ENCODE results near the gene CCL27. TPM values are rescaled to one million over a fixed set of nuclear protein-coding genes. Genes with fewer than 3 reads are reported as not detected.

CCL27 gene
- total RNA-seq, 2 donors from 2014 or later: not detected

- ATAC-seq (no peak), DNase-seq (no peak)
- Mint-ChIP-seq H3K27me3 (peaks cover 19% of the 10 kb centered on the region), H3K36me3 (ENCODE audit: low read depth) (no peaks in the 10 kb centered on the region), H3K27ac (peak overlapping the region; percentile 14), H3K4me1 (peaks cover 3% of the 10 kb centered on the region), H3K4me3 (no peak overlapping the region)
- no peaks in the 10 kb centered on the region for H3K9me3 ChIP-seq (ENCODE audit: control insufficient read depth, low read length, poor library complexity, severe bottlenecking)
Measured at GRCh38 chr9:34689512-34689911, 27.1 kb upstream of the CCL27 start.

- peaks cover 19% of the 10 kb centered on the region for H3K27me3 Mint-ChIP-seq
Measured at GRCh38 chr9:34689116-34689470, 26.6 kb upstream of the CCL27 start.

GRCh38 chr9:34688329-34689115 is 26.1 kb upstream of the CCL27 start:
- no peak overlapping the region for H3K27ac Mint-ChIP-seq
- ATAC-seq (no peak), DNase-seq (no peak)
- no peaks in the 10 kb centered on the region for H3K36me3 Mint-ChIP-seq (ENCODE audit: low read depth)
- H3K9me3 ChIP-seq (ENCODE audit: control insufficient read depth, low read length, poor library complexity, severe bottlenecking): no peaks in the 10 kb centered on the region
- peaks cover 19% of the 10 kb centered on the region for H3K27me3 Mint-ChIP-seq
- peaks cover 4% of the 10 kb centered on the region for H3K4me1 Mint-ChIP-seq
- no peak overlapping the region for H3K4me3 Mint-ChIP-seq

More at GRCh38 chr9:34689116-34689470, 26.6 kb upstream of the CCL27 start:
- no peak overlapping the region for H3K4me3 Mint-ChIP-seq
- no peak overlapping the region for H3K27ac Mint-ChIP-seq
- ATAC-seq: no peak
- no peaks in the 10 kb centered on the region for H3K36me3 Mint-ChIP-seq (ENCODE audit: low read depth)
- no peak for DNase-seq
- no peaks in the 10 kb centered on the region for H3K9me3 ChIP-seq (ENCODE audit: control insufficient read depth, low read length, poor library complexity, severe bottlenecking)
- peaks cover 4% of the 10 kb centered on the region for H3K4me1 Mint-ChIP-seq

GRCh38 chr9:34687276-34688030 is 25.0 kb upstream of the CCL27 start:
- Mint-ChIP-seq H3K27ac (no peak overlapping the region), H3K4me1 (peaks cover 4% of the 10 kb centered on the region), H3K27me3 (peaks cover 12% of the 10 kb centered on the region), H3K4me3 (no peak overlapping the region), H3K36me3 (ENCODE audit: low read depth) (no peaks in the 10 kb centered on the region)
- DNase-seq (no peak), ATAC-seq (no peak)
- no peaks in the 10 kb centered on the region for H3K9me3 ChIP-seq (ENCODE audit: control insufficient read depth, low read length, poor library complexity, severe bottlenecking)

GRCh38 chr9:34686732-34687131 is 24.3 kb upstream of the CCL27 start:
- H3K4me3 Mint-ChIP-seq: no peak overlapping the region

GRCh38 chr9:34686231-34686630 is 23.8 kb upstream of the CCL27 start:
- peaks cover 9% of the 10 kb centered on the region for H3K4me1 Mint-ChIP-seq
- ATAC-seq: no peak
- no peak overlapping the region for H3K27ac Mint-ChIP-seq
- H3K27me3 Mint-ChIP-seq: peaks cover 12% of the 10 kb centered on the region
- no peaks in the 10 kb centered on the region for H3K36me3 Mint-ChIP-seq (ENCODE audit: low read depth)
- no peak for DNase-seq
- H3K4me3 Mint-ChIP-seq: no peak overlapping the region
- H3K9me3 ChIP-seq (ENCODE audit: control insufficient read depth, low read length, poor library complexity, severe bottlenecking): no peaks in the 10 kb centered on the region

More at GRCh38 chr9:34686732-34687131, 24.3 kb upstream of the CCL27 start:
- no peak for DNase-seq
- H3K9me3 ChIP-seq (ENCODE audit: control insufficient read depth, low read length, poor library complexity, severe bottlenecking): no peaks in the 10 kb centered on the region
- Mint-ChIP-seq H3K27ac (no peak overlapping the region), H3K36me3 (ENCODE audit: low read depth) (no peaks in the 10 kb centered on the region), H3K27me3 (peaks cover 12% of the 10 kb centered on the region), H3K4me1 (peaks cover 7% of the 10 kb centered on the region)
- ATAC-seq: no peak

GRCh38 chr9:34685591-34685990 is 23.1 kb upstream of the CCL27 start:
- Mint-ChIP-seq H3K27me3 (peaks cover 12% of the 10 kb centered on the region), H3K27ac (no peak overlapping the region), H3K36me3 (ENCODE audit: low read depth) (no peaks in the 10 kb centered on the region), H3K4me1 (peaks cover 9% of the 10 kb centered on the region), H3K4me3 (no peak overlapping the region)
- DNase-seq (no peak), ATAC-seq (no peak)
- H3K9me3 ChIP-seq (ENCODE audit: control insufficient read depth, low read length, poor library complexity, severe bottlenecking): no peaks in the 10 kb centered on the region

- no peak overlapping the region for H3K4me3 Mint-ChIP-seq
- DNase-seq (no peak), ATAC-seq (no peak)
- no peaks in the 10 kb centered on the region for H3K36me3 Mint-ChIP-seq (ENCODE audit: low read depth)
- no peak overlapping the region for H3K27ac Mint-ChIP-seq
- H3K27me3 Mint-ChIP-seq: peaks cover 12% of the 10 kb centered on the region
- no peaks in the 10 kb centered on the region for H3K9me3 ChIP-seq (ENCODE audit: control insufficient read depth, low read length, poor library complexity, severe bottlenecking)
- peaks cover 9% of the 10 kb centered on the region for H3K4me1 Mint-ChIP-seq
Measured at GRCh38 chr9:34684816-34685215, 22.4 kb upstream of the CCL27 start.

GRCh38 chr9:34684145-34684544 is 21.7 kb upstream of the CCL27 start:
- Mint-ChIP-seq H3K36me3 (ENCODE audit: low read depth) (no peaks in the 10 kb centered on the region), H3K4me3 (no peak overlapping the region), H3K27ac (no peak overlapping the region), H3K27me3 (peaks cover 12% of the 10 kb centered on the region), H3K4me1 (peaks cover 8% of the 10 kb centered on the region)
- no peak for DNase-seq
- ATAC-seq: peak; percentile 50
- no peaks in the 10 kb centered on the region for H3K9me3 ChIP-seq (ENCODE audit: control insufficient read depth, low read length, poor library complexity, severe bottlenecking)

- no peak overlapping the region for H3K4me3 Mint-ChIP-seq
- H3K4me1 Mint-ChIP-seq: peaks cover 5% of the 10 kb centered on the region
- no peak for ATAC-seq
- no peak for DNase-seq
- H3K27ac Mint-ChIP-seq: no peak overlapping the region
- H3K9me3 ChIP-seq (ENCODE audit: control insufficient read depth, low read length, poor library complexity, severe bottlenecking): no peaks in the 10 kb centered on the region
- H3K27me3 Mint-ChIP-seq: no peaks in the 10 kb centered on the region
- no peaks in the 10 kb centered on the region for H3K36me3 Mint-ChIP-seq (ENCODE audit: low read depth)
Measured at GRCh38 chr9:34675869-34676268, 13.4 kb upstream of the CCL27 start.

- H3K4me1 Mint-ChIP-seq: peaks cover 5% of the 10 kb centered on the region
- ATAC-seq (peak; percentile 75), DNase-seq (peak; percentile 16 to 26 (median 26))
- H3K27ac Mint-ChIP-seq: no peak overlapping the region
- no peaks in the 10 kb centered on the region for H3K9me3 ChIP-seq (ENCODE audit: control insufficient read depth, low read length, poor library complexity, severe bottlenecking)
- no peaks in the 10 kb centered on the region for H3K36me3 Mint-ChIP-seq (ENCODE audit: low read depth)
- no peaks in the 10 kb centered on the region for H3K27me3 Mint-ChIP-seq
- no peak overlapping the region for H3K4me3 Mint-ChIP-seq
Measured at GRCh38 chr9:34675048-34675714, 12.7 kb upstream of the CCL27 start.

- no peaks in the 10 kb centered on the region for H3K27me3 Mint-ChIP-seq
- peak overlapping the region; percentile 21 for H3K4me3 Mint-ChIP-seq
- peaks cover 5% of the 10 kb centered on the region for H3K4me1 Mint-ChIP-seq
- DNase-seq (no peak), ATAC-seq (no peak)
- no peaks in the 10 kb centered on the region for H3K36me3 Mint-ChIP-seq (ENCODE audit: low read depth)
- no peaks in the 10 kb centered on the region for H3K9me3 ChIP-seq (ENCODE audit: control insufficient read depth, low read length, poor library complexity, severe bottlenecking)
- no peak overlapping the region for H3K27ac Mint-ChIP-seq
Measured at GRCh38 chr9:34674440-34674839, 12.0 kb upstream of the CCL27 start.

GRCh38 chr9:34671307-34671706 is 8.8 kb upstream of the CCL27 start:
- ATAC-seq (no peak), DNase-seq (no peak)
- Mint-ChIP-seq H3K27me3 (no peaks in the 10 kb centered on the region), H3K27ac (no peak overlapping the region), H3K36me3 (ENCODE audit: low read depth) (peaks cover 2% of the 10 kb centered on the region), H3K4me1 (peaks cover 8% of the 10 kb centered on the region), H3K4me3 (no peak overlapping the region)
- H3K9me3 ChIP-seq (ENCODE audit: control insufficient read depth, low read length, poor library complexity, severe bottlenecking): no peaks in the 10 kb centered on the region

All from T-helper 17 cell (primary cell).